Suppressor macrophage treated with lipopolysaccharide for 4 hours (primary cell): ENCODE measurements around the gene CCDC6.
A peak's percentile ranks its signal among the peaks of the same experiment; 100 is the strongest.

Experiments
- DNase-seq: peaks from one replicate; pipeline ENCODE4 v3.0.0-alpha.2; 2020

CCDC6 gene

DNA sequence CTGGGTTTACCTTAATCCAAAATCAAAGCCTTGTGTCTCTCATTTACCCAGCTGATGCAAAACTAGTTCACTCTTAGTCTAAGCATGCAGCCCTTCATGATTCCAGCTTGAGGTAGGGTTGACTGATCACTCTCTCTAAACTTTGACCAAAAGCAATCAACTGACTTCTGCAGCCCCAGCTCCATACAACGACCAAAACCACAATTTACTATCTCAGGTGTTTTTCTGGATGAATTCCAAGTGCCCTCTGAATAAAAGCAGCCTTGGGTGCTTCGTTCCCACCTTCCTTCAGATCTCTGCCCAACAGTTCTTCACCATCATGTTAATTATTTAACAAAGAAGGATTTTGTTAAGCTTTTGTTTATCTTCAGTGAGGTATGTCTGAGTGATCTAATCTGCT lies 62.6 kb downstream of the CCDC6 start:
- DNase-seq: no peak

DNA sequence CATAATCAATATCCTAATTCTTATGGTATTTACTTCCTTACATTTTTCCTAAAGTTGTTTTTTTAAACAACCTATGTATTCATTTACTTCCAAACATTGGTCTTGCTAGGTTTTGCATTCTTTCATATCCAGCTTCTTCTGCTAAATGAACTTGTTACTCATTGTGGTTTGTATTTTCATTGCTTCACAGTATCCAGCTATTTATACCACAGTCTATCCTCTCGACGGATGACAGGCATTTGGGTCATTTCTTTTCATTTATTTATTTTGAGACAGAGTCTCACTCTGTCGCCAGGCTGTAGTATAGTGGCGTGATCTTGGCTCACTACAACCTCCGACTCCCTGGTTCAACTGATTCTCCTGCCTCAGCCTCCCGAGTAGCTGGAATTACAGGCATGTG lies 66.8 kb downstream of the CCDC6 start:
- DNase-seq: peak; percentile 54

DNA sequence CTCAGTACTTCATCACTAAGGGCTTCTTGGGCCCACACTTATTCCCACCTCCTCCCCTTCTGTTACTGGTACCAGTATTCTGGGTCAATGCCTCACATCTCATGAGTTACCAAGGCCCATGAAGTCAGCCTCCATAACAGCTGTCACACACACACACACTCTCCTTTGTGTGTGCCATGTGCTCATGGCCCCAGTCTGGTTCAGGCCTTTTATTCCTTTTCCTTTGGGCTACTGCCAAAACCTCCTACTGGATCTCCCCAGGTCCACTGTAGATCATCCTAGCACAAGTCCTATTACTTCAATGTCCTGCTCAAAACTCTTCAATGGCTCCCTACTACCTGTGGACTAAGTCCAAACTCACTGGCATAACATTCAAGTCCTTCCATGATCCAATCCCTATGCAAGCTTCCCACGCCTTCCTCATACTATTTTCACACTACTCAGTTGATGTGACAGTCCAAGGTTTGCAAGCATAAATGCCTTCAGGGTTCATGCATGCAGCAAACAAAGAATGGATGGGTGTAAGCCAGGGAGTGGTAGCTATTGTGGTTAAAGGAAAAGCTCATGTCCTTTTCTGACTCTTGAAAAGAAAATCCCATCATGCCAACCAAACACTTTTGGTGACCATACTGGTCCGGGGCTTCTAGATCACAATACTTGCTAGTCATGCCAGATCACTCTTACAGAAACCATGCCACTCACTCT lies 68.1 kb downstream of the CCDC6 start:
- DNase-seq: no peak

DNA sequence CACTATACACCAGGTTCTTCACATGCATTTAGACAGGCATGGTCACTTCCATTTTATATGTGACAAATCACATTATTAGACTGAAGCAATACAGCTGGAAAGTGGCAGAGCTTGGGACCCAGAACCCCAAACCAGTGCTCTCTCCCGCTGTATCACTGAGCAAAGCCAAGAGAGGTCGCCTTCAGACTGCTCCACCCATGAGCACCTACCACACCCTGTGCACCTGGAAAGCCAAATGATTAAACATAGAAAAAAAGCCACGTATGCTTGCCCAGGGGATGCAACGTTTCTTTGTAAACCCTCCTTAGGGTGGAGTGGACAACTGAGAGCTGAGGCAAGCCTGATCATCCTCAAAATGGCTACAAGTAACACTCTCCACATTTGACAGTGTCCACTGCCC lies 72.5 kb downstream of the CCDC6 start:
- DNase-seq: no peak

DNA sequence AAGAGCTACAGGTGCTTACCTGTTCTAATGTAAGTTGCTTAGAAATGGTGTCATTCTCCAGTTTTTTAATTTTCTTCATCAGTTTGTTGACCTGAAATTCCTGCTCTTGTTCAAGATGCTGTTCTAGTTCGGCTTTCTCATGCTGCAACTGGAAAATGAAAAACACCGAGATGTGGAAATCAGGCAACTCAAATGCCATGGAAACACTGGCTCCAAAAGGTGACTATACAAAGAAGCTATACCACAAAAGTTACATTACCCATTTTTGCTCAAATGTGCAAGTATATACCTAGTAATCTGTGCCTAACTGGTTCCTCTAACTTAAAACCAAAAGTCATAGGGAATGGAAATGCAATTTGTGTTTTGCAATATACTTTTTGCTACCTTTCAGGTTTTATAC lies 73.8 kb downstream of the CCDC6 start:
- DNase-seq: no peak

DNA sequence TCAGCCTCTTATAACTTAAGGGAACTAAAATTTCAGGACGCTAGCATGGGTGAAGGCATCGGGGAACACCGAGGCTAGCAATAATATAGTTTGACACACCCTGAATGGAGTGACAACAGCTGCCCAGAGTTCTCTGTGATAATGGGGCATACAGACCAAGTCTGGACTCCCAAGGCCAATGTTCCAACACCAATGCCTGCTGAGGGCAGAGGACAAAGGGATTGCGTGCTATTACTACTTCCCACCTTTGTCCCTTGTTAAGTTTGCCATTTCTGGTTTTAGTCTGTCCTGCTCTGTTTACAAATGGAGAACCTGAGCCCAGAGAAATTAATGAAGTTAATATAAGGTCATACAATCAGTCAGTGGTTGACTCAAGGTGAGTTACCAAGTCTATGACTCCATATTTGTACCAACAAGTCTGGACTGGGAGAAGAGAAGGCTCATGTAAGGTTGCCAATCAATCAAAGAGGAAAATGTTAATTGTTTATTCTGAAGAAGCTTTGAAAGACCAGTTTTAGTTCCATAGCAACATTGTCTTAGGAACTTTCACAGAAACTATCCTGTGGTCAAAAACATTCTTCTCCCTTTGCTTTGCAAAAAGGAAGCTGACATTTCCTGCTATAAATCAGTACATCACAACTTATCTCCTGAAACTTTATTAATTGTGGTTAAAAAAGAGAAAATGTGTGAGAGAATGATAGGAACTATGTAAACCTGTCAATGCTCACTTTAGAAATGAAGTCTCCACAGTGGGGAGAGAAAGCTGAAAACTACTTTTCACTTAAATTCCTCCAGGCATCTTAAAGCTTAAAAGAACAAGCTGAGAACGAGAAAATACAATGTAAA lies 74.5 kb downstream of the CCDC6 start:
- DNase-seq: no peak

DNA sequence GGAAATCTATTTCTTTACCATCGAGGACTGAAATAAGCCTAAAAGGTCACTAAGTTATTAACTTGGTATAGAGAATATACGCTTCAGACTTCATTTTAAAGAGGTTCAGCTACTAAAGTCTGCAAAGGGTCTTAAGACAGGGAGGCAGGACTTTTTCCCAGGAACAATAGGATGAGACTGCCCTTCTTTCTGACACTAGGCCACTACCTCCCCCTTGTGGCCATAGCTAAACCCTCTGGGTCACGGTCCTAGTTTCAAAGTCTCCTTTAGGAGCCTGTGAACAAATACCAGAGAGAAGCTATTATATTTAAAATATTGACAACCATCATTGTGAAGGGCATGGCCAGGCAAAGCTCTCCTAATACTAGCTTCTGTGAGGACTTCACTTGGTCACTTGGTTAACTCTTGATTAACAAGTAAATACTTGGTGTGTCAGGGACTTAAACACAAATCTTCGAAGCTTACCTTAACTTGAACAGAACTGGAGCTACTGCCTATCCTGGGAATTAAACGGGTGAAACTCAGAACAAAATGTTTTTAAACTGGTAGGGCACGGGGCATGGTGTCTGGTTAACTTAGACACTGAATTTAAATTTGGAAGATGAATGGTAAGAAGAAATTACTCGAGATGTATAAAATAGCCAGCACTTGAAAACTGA lies 75.6 kb downstream of the CCDC6 start:
- DNase-seq: peak; percentile 63

DNA sequence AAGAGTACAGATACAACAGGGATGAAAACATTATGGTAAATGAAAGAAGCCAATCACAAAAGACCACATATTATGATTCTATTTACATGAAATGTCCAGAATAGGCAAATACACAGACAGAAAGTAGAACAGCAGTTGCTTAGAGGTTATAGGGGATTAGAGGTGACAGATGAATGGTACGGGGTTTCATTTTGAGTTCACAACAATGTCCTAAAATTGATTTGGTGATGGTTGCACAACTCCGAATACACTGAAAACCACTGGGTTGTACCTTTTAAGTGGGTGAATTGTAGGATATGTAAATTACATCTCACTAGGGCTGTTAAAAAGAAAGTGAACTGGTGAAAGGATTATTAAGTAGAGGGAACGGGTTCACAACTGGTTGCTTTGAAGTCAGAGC lies 76.8 kb downstream of the CCDC6 start:
- DNase-seq: no peak

DNA sequence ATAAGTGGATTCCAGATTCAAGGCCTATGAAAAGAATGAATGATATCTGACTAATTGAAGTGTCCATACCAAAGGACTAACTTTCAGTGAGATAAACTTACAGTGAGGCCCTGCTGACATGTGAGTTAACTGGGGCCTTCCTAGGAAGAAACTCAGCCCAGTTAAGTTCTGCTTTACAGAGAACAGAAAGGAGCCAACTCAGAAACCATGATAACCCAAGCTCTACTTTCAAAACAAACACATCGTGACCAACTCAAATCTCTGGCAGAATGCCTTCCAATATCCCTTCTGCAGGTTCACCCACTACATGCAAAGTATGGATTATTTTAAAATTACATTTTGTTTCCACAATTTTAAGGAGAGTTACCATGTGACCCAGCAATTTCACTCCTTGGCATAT lies 77.3 kb downstream of the CCDC6 start:
- DNase-seq: peak; percentile 28

DNA sequence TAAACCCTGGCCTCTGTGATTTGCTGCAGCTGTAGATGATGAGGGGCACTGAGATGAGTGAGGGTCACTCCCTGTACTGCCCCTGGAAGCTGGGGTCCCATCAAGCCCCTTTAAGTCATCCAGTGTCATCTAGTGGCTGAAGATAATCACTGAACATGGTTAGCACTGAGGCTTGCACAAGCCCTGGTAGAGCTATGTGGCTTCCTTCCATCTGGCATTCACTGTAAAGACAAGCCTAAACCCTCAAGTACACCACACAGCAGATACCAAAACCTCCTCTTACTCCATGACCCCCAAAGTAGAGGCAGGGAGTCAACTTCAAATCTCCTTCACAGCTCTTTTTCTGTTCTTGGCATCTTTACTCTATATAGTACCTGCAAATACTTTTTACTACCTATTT lies 80.4 kb downstream of the CCDC6 start:
- DNase-seq: no peak

DNA sequence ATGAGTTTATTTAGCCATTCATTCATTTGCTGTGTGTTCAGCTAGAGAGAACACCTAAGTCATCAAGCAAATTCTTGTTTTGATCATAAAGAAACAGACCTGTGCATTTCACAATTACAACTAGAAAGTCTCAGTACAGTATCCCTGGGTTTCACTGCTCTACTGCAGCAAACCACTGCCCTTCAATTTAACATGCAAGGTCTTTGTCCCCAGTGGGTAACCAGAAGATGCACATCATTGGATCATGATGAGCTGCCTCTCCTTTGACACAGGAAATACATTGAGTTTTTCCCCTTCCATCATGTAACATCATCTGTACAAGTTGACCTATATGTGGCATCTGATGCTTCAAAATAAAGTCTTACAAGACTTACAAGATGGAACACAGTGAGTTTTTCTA lies 82.6 kb downstream of the CCDC6 start:
- no peak for DNase-seq

DNA sequence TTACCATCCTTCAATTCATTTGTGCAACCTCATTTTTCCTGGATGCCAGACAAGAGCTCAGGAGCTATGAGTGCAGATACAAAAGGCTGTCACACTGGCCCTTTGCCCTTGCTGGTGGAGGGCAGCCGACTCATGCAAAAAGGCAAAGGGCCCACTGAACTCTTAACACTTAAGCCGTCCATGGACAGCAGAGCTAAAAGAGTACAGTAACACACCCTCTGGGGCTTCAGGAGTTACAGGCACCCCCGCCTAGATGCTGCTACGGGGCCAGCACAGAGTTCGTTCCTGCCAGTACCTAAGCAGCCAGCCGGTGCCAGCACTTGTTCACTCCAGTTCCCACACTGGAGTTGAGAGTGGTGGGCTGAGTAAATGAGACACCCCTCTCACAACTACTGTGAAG lies 83.2 kb downstream of the CCDC6 start:
- DNase-seq: no peak

DNA sequence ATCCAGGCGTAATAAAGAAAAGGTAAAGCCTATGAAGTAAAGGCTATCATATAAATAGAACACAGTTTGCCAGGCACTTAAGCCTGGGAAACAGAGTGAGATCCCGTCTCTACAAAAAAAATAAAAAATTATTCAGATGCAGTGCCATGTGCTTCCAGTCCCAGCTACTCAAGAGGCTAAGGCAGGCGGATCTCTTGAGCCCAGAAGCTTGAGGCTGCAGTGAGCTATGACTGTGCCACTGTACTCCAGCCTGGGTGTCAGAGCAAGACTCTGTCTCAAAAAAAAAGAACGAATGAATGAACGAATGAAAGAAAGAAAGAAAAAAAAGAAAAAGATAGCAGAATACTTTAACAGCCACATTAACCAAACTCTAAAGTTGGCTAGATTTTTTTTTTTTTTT lies 85.9 kb downstream of the CCDC6 start:
- no peak for DNase-seq

DNA sequence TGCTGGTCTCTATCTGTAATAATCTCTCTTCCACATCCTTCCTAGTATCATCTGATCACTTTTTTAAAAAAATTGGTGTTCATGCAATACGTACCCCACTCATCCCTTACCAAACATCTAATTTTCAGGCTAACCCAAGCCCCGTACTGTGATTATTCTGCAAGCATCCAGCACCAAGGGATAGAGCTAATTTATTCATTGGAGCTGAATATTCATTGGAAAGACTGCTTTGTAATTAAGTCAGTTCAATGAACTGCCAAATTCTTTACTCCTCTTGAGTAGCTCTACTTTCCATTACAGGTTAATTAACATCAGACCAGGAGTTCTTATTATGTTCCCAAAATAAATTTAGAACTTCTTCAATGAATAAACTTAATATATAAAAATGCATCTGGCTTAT lies 86.7 kb downstream of the CCDC6 start:
- no peak for DNase-seq

DNA sequence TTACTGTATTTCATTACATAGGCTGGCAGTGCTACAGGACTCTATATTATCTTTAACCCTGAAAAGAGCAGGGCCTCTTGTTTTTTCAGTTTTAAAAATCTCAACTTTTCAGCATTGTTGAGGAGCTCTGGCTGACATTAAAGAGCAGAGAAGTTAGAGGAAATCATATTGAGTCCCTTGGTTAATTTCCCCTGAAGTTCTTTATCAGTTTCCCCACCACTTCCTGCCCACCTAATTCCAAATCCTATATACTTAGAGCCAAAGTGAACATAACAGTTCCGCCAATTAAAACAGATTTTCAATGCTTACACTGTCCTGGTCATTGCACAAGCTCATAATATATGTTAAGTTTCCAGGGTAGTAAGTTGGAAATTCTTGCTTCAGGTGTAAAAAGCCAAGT lies 87.1 kb downstream of the CCDC6 start:
- DNase-seq: no peak

DNA sequence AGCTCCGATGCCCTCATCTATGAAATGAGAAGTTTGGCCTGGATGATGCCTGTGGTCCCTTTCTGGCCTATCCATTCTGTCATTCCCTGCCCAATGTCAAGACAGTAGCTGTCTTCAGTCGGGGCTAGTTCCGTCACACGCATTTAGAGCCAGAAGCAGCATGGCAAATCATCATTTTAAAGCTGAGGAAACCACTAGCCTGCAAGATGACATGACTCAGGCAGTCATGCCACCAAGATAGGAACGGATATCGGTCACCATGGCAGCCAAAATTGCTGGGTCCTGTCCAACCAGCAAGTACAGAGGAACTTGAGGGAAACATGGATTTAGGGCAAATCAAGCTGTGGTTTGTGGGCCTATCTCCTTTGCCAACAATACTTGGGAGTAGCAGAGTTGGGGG lies 88.6 kb downstream of the CCDC6 start:
- DNase-seq: peak; percentile 72

DNA sequence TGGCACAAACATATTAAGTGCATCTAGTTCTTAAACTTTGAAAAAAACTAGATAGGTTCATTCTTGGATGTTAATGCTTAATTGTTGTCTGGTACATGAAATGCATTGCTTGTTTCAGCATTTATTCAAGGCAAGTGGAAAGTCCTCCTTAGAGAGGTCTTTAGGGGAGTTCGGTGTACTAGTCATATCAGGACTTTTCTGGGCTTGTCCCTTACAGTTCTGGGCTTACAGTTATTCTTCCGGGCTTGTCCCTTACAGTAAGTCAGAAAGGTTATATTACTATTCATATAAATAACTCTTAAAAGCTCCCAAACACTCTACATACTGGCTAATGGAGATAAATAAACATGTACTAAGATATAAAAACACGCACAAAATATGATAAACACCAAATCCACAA lies 91.5 kb downstream of the CCDC6 start:
- DNase-seq: no peak

DNA sequence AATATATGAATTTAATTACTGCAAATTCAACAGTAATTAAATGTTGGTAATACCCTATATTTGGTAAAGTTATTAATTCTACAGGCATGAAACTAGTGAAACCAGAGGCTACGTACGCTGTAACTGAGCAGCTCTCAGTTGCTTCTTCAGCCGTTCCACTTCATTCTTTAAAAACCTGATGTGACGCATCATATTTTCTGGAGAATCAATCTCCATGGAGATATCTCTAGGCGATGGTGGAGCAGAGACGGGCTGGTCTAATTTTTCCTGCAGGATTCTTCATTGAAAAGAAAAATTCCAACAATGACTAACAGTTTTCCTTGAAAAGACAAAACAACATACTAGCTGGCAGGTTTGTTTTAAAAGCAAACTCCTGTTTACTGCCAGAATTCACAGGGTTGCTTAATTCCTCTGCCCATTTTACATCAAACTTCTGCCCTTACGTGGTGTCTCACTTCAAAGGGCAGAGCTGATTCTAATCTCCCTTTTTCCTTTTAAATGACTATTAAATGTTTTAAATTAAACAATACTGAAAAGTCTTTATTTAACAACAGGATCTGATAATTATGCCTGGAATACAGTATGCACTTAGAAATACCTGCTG lies 93.7 kb downstream of the CCDC6 start:
- DNase-seq: no peak

DNA sequence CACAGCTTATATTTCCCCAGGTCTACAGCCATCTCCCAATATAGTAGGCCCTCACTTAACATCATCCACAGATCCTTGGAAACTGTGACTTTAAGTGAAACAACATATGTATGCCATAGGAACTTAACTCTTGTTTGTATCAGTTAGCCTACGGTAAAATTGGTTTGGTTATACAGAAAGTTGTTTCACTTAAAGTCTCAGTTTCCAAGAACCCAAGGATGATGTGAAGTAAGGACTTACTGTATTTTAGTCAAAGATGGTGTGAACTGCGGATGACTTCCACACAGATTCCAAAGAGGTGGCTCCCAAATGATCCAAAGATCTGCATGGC lies 96.7 kb downstream of the CCDC6 start:
- no peak for DNase-seq

DNA sequence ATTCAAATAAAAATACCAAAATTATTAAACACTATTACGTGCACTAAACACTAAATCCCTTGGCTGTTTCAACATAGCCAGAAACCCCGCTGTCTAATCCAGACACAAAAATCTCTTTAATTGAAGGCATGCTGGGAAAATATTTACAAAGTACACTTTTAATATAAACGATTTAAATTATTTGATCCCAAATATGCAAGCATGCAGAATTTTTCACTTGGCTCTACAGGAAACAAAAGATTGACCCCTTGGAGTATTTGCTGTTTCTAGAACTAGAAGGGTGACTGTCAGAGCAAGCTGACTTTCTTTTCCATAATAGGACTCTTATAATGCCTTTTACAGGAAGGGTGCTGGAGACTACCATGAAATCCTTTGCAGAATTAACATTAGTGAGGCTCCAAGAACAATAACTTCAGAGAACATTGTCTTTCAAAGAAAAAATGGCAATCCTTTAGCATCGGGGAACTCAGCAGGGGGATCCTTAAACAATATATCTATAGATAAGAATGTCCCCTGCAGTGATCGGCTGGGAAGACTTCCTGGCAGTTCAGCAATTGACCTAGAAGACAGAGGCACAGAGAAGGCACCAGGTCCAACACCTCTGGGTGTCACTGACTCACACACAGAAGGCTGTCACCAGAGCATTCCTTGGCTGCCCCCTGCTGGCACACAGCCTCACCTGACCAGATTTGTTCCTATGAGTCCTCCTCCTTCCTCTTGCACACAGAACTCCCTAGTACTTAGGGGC lies 97.3 kb downstream of the CCDC6 start:
- DNase-seq: peak; percentile 65

DNA sequence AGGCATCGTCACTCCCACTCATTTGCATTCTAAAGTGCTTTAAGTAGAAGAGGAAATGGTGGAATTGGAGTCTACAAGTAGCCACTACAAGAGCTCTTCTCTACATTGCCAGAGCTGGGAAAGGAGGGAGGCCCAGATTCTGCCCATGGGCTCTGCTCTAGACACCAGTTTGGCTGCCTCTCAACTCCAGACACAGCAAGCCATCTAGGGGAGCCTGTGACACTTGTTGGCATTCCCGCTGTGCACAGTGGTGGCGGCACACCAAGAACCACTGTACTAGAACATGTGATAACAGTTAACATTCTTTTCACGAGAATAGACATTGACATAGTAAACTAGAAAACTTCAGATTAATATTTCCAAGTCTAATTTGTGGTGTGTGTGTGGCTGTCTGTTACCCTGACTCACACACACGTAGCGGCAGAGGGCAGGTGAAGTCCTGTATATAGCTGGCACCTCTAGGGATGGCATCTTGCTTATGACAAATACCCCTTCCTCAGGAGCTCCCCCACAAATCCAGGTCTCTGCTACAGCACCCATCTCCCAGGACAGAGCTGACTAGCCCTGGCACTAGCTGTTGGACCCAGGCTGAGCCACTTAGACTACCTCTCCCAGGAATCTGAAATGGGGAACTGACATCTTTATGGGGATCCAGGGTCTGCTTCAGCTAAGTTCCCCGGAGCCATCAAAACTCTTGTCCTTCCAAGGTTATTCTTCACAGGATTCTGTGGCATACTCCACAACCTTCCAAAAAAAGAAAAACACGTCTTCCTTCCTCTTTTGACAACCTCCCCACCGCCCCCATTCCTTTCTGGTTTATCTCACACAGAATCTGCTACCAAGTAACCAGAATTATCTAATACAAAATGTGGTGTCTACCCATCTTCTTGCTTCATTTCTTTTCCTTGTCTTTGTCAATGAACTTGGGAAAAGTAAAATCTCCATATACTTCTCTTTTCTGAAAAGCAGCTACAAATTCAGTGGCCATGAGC lies 98.4 kb downstream of the CCDC6 start:
- DNase-seq: no peak

DNA sequence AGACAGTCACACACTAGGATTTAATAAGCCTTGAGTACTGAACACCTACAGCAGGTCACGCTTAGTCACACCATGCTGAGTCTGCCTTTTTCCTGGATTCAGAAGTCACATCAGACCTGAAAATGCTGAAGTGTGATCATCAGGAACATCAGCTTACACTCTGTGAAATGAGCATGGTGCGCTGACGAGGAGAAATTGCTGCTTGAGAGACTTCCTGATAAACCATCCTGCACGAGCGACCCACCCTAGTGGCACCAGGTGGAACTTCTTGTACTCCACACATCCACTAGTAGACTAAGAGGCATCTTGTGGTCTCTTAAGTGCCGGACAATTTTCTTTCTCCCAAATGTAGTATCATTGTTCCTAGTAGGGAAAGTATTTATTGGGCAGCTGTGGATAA lies 101.3 kb downstream of the CCDC6 start:
- DNase-seq: no peak
